Smooth muscle cell (in vitro differentiated cells): ENCODE data around the gene TMEM62. TPM values are rescaled to one million over a fixed set of nuclear protein-coding genes. Genes with fewer than 3 reads are reported as not detected.

Source experiments
- DNase-seq: peaks from one replicate; lab custom pipeline; 2025; ENCODE audit not compliant: unreplicated experiment; lab: John Stamatoyannopoulos, UW
- H2AFZ ChIP-seq: fragments of 200-600 bp; sonication (generic); 2 replicates; pipeline ENCODE4 v1.6.0; 2016; ENCODE audit warnings: antibody characterized with exemption, low read depth, mild to moderate bottlenecking
- H3F3A ChIP-seq: fragments of 200-600 bp; sonication (generic); 2 replicates; pipeline ENCODE4 v1.6.0; 2017; ENCODE audit warnings: antibody characterized with exemption, low read depth
- H3K27ac ChIP-seq: fragments of 200-600 bp; sonication (generic); 2 replicates; pipeline ENCODE4 v1.5.1; 2016; ENCODE audit warnings: low read depth, mild to moderate bottlenecking
- H3K27me3 ChIP-seq: fragments of 200-600 bp; sonication (generic); 2 replicates; pipeline ENCODE4 v1.6.1; 2016; ENCODE audit warnings: low read depth, mild to moderate bottlenecking
- H3K36me3 ChIP-seq: fragments of 200-600 bp; sonication (generic); 2 replicates; pipeline ENCODE4 v1.5.1; 2016; ENCODE audit warnings: low read depth
- H3K4me1 ChIP-seq: fragments of 200-600 bp; sonication (generic); 2 replicates; pipeline ENCODE4 v1.5.1; 2016; ENCODE audit warnings: low read depth
- H3K4me2 ChIP-seq: fragments of 200-600 bp; sonication (generic); 2 replicates; pipeline ENCODE4 v1.6.0; 2016; ENCODE audit warnings: mild to moderate bottlenecking
- H3K4me3 ChIP-seq: fragments of 200-600 bp; sonication (generic); 2 replicates; pipeline ENCODE4 v1.5.1; 2016; ENCODE audit warnings: mild to moderate bottlenecking
- H3K79me2 ChIP-seq: fragments of 200-600 bp; sonication (generic); 2 replicates; pipeline ENCODE4 v1.6.0; 2016; ENCODE audit warnings: low read depth, mild to moderate bottlenecking
- H3K9ac ChIP-seq: fragments of 200-600 bp; sonication (generic); 2 replicates; pipeline ENCODE4 v1.6.0; 2016; ENCODE audit warnings: low read depth
- H3K9me3 ChIP-seq: fragments of 200-600 bp; sonication (generic); replicated peaks from 2 replicates; pipeline ENCODE4 v1.5.1; 2016; ENCODE audit warnings: low read depth
- H4K20me1 ChIP-seq: fragments of 200-600 bp; sonication (generic); 2 replicates; pipeline ENCODE4 v1.6.0; 2016; ENCODE audit warnings: low read depth
- CTCF ChIP-seq: fragments of 200-600 bp; sonication (generic); IDR thresholded peaks from 2 replicates; pipeline ENCODE4 v1.5.1; 2017; ENCODE audit warnings: borderline replicate concordance, mild to moderate bottlenecking, antibody characterized with exemption; ENCODE audit not compliant: insufficient read depth, poor library complexity, severe bottlenecking
- WGBS: methylation state at CpG from one replicate; pipeline ENCODE4 v1.1.7; 2016; ENCODE audit warnings: low lambda C conversion rate; 5-methylcytosine and 5-hydroxymethylcytosine counted together
- polyA plus RNA-seq: library from polyadenylated mRNA; unstranded; fragments of >200 nt; fragmentation: Nextera tagmentation; extraction: Ambion mirVana; gene quantifications from 2 replicates; pipeline ENCODE4 v1.2.1, GENCODE V29; 2016
- total RNA-seq: library from RNA; depleted of rRNA; stranded (reverse); fragments of >200 nt; gene quantifications from 2 replicates; pipeline ENCODE4 v1.2.3, GENCODE V29; 2014

Gene TMEM62
- total and polyA plus RNA-seq, 2 experiments from 2014 or later: 3.1 to 12.0 TPM

GRCh38 chr15:43209059-43209824, 75.9 kb downstream of the TMEM62 start:
- no peak overlapping the region for H3K4me2 ChIP-seq
- no peak for DNase-seq
- H3K27me3 ChIP-seq: peaks cover 38% of the 10 kb centered on the region
- no peak for TF ChIP-seq CTCF
- H3F3A ChIP-seq: no peaks in the 10 kb centered on the region
- no peaks in the 10 kb centered on the region for H4K20me1 ChIP-seq
- H3K9ac ChIP-seq: no peak overlapping the region
- H3K9me3 ChIP-seq: no peaks in the 10 kb centered on the region
- no peak overlapping the region for H3K4me3 ChIP-seq
- no peak overlapping the region for H3K27ac ChIP-seq
- no peaks in the 10 kb centered on the region for H3K36me3 ChIP-seq
- H3K79me2 ChIP-seq: no peaks in the 10 kb centered on the region
- 73% methylated on average over 13 of the region's 13 CpGs for WGBS
- no peak overlapping the region for H2AFZ ChIP-seq
- H3K4me1 ChIP-seq: no peaks in the 10 kb centered on the region

GRCh38 chr15:43210172-43210745, 76.9 kb downstream of the TMEM62 start:
- Histone ChIP-seq H3F3A (no peaks in the 10 kb centered on the region), H2AFZ (no peak overlapping the region), H3K79me2 (no peaks in the 10 kb centered on the region), H3K4me1 (no peaks in the 10 kb centered on the region), H3K27ac (no peak overlapping the region), H3K27me3 (peaks cover 38% of the 10 kb centered on the region), H3K36me3 (no peaks in the 10 kb centered on the region), H3K4me2 (no peak overlapping the region), H3K4me3 (no peak overlapping the region), H3K9me3 (no peaks in the 10 kb centered on the region), H4K20me1 (no peaks in the 10 kb centered on the region), H3K9ac (no peak overlapping the region)
- 92% methylated on average over 15 of the region's 15 CpGs for WGBS
- DNase-seq: no peak
- TF ChIP-seq CTCF: no peak

- peaks cover 38% of the 10 kb centered on the region for H3K27me3 ChIP-seq
- no peak for TF ChIP-seq CTCF
- H3K4me3 ChIP-seq: no peak overlapping the region
- H3K79me2 ChIP-seq: no peaks in the 10 kb centered on the region
- no peaks in the 10 kb centered on the region for H4K20me1 ChIP-seq
- DNase-seq: no peak
- WGBS: 84% methylated on average over 9 of the region's 9 CpGs
- no peak overlapping the region for H3K27ac ChIP-seq
- H3F3A ChIP-seq: no peaks in the 10 kb centered on the region
- H3K4me1 ChIP-seq: no peaks in the 10 kb centered on the region
- no peak overlapping the region for H3K4me2 ChIP-seq
- H3K9me3 ChIP-seq: no peaks in the 10 kb centered on the region
- no peak overlapping the region for H3K9ac ChIP-seq
- no peaks in the 10 kb centered on the region for H3K36me3 ChIP-seq
- no peak overlapping the region for H2AFZ ChIP-seq
These were observed 77.4 kb downstream of the TMEM62 start for GRCh38 chr15:43210807-43211206.
